Activated T-cell treated with anti-CD3 and anti-CD28 coated beads for 24 hours (primary cell): ENCODE data around the gene NDC80.

ENCODE experiments used
- DNase-seq: peaks from one replicate; pipeline ENCODE4 v3.0.0-alpha.2; 2020; ENCODE audit warnings: low read depth

The NDC80 gene

GRCh38 chr18:2559249-2559648, 12.1 kb upstream of the NDC80 start:
- no peak for DNase-seq

- DNase-seq: no peak
These were observed 7.0 kb upstream of the NDC80 start for GRCh38 chr18:2564373-2564772.

- no peak for DNase-seq
These were observed 3.2 kb upstream of the NDC80 start for GRCh38 chr18:2568129-2568528.

DNA sequence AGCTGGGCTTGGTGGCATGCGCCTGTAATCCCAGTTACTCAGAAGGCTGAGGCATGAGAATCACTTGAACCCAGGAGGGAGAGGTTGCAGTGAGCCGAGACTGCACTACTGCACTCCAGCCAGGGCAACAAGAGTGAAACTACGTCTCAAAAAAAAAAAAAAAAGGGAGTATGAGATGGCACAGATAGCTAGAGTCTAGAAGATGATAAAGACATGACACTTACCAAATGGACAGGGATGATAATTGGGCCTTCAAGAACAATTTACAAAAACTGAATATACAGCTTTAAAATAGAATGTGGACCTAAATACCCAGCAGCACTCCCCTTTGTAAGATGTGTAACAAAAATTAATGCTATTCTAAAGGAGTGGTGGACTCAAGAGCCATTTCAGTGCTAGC, 2.8 kb upstream of the NDC80 start:
- no peak for DNase-seq

DNA sequence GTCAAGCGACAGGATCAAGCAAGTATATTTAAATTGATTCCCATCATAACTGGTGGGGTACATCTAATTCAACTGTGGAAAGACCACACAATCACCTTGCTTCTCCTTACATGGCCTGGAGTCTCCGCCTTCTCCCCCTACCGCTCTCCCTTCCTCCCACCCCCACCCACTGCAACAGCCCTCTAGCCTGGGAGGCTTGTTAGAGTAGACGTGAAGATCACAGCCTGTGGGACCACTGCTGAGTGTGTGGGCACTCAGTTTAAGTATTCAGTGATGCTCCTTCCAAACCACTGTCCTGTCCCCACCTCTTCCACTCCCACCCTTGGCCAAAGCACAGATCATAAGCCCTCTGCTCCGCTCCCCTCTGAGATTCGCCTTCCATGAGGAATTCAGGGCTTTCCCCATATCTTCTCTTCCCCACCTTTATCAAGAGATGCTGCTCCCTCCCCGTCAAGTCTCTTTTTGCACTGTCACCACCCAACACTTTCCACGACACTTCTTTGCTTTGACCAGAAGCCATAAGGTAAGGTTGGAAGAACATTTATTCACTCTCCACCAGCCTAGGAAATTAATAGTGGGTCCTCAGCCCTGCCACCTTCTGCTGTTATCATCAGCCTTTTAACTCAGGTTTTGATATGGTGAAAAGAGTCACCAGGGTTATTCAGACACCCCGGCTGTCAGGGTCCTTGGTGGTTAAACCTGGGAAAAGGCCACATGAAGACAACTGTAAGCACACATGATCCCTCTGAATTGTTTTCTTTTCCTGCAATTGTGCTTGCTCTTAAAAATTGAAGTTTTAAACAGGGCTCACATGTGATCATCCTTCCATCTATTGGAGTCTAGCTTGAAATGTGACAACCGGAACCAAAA, 1.8 kb upstream of the NDC80 start:
- DNase-seq: no peak

GRCh38 chr18:2570772-2571199, 571 bp upstream of the NDC80 start:
- DNase-seq: peak; percentile 46

GRCh38 chr18:2572171-2572569, 813 bp downstream of the NDC80 start:
- DNase-seq: no peak

- no peak for DNase-seq
These were observed 1.5 kb downstream of the NDC80 start for GRCh38 chr18:2572892-2573291.

DNA sequence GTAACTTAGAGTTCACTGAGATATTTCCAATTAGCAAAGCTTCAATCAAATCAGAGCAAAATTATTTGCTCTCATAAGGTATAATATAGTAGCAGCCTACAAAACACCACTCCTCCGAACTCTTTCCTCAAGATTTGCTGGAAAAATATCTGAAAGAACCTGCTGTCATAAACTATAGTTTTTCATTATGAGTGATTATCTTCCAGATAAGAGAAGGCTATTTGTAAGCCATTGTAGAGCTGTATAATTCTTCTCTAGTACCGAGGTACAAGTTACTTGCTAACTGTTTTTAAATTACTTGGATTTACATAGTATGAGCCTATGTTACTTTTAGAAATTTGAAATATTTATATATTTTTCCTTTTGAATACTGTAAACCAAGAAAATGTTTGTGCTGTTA, 2.1 kb downstream of the NDC80 start:
- DNase-seq: no peak

- DNase-seq: no peak
These were observed 16.4 kb downstream of the NDC80 start for GRCh38 chr18:2587788-2588187.

- no peak for DNase-seq
These were observed 17.4 kb downstream of the NDC80 start for GRCh38 chr18:2588666-2589344.

DNA sequence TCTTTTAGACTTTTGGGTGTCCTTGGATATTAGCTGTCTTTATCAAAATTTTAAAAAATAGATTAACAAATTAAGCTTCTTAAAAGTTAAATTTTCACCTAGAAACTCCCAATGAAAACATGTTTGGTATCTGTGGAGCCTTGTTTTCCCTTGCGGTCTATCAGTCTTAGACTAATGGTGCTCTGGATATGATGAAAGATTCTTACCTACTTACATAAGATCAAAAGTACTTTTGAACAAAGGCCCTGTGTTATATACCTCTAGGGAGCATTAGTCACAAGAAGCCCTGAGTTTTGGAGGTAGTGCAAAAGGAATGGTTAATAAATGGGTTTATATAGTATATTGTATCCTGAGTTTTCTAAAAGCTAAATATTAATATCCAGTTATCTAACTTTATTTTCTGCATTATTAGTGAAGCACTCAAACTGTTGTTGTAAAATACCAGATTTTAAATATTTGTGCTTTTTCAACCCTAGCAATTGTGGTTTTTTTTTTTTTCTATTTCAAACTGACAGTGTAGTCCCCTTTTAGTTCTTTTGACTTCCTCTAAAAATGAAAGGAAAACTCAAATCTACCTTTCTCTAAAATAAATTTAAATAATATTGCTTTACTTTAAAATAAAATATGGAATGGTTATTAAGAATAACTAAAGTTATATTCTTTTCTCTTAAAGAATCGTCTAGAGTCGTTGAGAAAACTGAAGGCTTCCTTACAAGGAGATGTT, 18.1 kb downstream of the NDC80 start:
- DNase-seq: no peak

- DNase-seq: no peak
These were observed 18.9 kb downstream of the NDC80 start for GRCh38 chr18:2590303-2590702.

GRCh38 chr18:2597639-2598038, 26.3 kb downstream of the NDC80 start:
- DNase-seq: no peak

DNA sequence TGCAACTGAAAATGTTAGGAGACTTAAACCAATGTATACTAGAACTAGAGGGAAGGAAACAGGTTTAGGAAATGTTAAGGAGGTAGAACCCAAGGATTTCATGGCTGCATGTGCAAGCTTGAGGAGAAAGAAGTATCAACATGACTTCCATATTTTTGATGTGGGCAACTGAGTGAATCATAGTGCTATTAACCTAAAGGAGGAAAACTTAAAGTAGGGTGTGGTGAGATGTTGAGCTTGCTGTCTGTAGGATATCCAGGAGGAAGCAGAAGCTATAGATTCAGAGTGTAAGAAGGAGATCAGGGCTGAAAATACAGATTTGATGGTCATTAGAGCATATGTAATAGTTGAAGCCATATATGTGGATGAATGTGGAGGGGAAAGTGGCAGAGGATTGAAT, 31.5 kb downstream of the NDC80 start:
- DNase-seq: no peak

DNA sequence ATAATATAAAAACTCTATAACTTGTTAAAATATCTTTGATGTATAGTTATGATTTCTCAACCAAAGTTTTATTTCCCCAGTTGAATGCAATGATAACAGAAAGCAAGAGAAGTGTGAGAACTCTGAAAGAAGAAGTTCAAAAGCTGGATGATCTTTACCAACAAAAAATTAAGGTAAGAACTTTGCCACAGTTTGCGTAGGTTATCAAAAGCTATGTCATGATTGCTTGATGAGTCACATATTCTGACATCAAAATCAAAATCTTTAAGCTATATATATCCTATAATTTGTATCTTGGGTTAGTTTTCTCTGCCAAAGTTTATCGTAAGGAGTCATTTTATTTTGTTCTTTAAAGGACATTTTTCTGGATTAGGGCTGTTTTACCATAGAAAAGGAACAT, 35.0 kb downstream of the NDC80 start:
- no peak for DNase-seq

DNA sequence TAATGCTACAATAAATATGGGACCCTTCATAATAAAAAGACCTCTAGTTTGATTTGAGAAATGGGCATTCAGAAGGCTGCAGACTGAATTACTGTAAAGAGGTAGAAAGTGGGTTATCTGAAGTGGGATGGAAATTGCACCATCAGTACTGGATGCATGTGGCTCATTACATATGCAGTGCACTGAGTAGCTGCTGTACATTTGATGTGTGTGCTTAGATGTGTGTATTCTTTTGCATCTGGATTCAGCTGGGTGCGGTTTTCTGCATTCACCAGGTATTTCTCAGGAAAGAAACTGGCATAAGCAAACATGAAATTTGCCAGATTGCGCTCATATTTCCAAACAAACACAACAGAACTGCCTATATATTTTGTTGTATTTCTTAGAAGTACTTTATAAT, 38.2 kb downstream of the NDC80 start:
- DNase-seq: no peak

DNA sequence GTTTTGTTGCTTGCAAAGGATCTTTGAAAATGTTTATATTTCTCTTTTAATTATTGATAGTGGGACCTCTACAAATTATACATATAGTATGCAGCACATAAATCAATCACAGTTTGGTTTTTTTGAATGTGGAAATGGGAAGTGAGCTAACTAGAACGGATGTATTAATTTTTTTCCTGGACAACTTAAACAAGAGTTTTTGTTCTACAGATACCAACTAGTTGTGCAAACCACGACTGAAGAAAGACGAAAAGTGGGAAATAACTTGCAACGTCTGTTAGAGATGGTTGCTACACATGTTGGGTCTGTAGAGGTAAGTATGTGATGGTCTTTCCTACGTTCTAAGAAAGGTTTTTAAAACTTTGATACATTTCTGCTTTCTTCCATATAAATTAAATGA, 39.2 kb downstream of the NDC80 start:
- DNase-seq: no peak

DNA sequence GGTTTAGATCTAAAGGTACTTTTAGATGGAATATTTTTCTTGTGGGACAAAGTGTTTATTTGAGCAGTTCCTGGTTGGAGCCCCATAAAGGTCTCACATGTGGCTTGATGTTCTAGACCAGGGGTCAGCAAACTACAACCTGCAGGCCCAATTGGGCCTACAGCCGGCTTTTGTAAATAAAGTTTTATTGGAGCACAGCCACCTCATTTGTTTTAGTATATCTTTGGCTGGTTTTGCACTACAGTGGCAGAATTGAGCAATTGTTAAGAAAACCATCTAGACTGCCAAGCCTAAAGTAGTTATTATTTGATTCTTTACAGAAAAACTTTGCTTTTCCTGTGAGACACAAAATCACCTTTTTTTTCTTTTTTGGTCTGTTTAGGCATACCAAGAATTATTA, 41.6 kb downstream of the NDC80 start:
- no peak for DNase-seq

DNA sequence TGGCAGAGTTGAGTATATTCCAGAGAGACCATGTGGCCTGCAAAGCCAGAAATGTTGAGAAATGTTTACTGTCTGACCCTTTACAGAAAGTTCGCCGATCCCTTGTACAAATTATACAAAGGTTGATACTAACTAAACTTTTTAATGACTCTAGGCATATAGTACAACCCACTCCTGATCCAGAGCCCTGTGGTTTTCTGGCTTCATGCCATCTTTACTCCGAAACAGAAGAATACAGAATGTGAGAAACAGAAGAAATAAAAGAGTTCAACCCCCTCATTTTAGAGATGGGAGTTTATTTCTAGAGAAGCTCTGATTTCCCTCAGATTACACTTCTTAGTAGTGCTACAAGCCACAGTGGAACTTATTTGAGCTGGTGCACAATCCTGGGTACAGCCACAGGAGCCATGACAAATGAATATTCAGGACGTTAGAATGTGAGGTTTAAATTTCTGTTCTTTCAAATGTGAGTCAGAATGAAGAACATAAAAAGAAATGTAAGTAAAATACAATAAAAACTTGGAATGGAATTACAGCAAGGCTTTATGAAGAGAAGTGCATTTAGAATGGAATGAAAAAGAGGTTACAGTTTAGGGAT, 46.1 kb downstream of the NDC80 start:
- DNase-seq: no peak

GRCh38 chr18:2618009-2618408, 46.7 kb downstream of the NDC80 start:
- DNase-seq: no peak

GRCh38 chr18:2625217-2625616, 53.9 kb downstream of the NDC80 start:
- no peak for DNase-seq
